ENCODE data around the gene SLC38A8.

Gene SLC38A8

GRCh38 chr16:83996481-83997252, 45.9 kb downstream of the SLC38A8 start:
- TF ChIP-seq EZH2phosphoT487 (IDR thresholded peaks at IDR 0.05; ENCODE audit: borderline replicate concordance), result no peak
- TF ChIP-seq CTCF (conservative IDR thresholded peaks at IDR 0.05; ENCODE audit: low read length), result peak; percentile 51

GRCh38 chr16:83995754-83996153, 46.8 kb downstream of the SLC38A8 start:
- Histone ChIP-seq H3K9me2 (replicated peaks; ENCODE audit: low read depth, low read length) (no peaks in the 10 kb centered on the region), H3K9me3 (ENCODE audit: insufficient read depth, low read depth, low read length) (0 out of 2 replicates have a peak, but pooled peaks cover 5% of the 10 kb centered on the region), H3K4me1 (ENCODE audit: insufficient read depth, low read length, poor library complexity, severe bottlenecking) (no peaks in the 10 kb centered on the region), H3K4me3 (ENCODE audit: low read length, poor library complexity, severe bottlenecking) (no peak overlapping the region), H3K36me3 (ENCODE audit: insufficient read depth, low read length) (no peaks in the 10 kb centered on the region), H3K27me3 (ENCODE audit: insufficient read depth, low read length, poor library complexity, severe bottlenecking) (no peaks in the 10 kb centered on the region), H3K9ac (ENCODE audit: low read depth, low read length, poor library complexity, severe bottlenecking) (no peak overlapping the region), H3F3A (ENCODE audit: low read depth) (no peaks in the 10 kb centered on the region), H3K4me2 (ENCODE audit: low read depth, low read length, poor library complexity, severe bottlenecking) (no peak overlapping the region), H2AFZ (ENCODE audit: low read length) (no peak overlapping the region), H3K79me2 (ENCODE audit: insufficient read depth, low read length) (no peaks in the 10 kb centered on the region), H4K20me1 (ENCODE audit: insufficient read depth, low read length, poor library complexity, severe bottlenecking) (no peaks in the 10 kb centered on the region)
- TF ChIP-seq EZH2phosphoT487 (IDR thresholded peaks at IDR 0.05; ENCODE audit: borderline replicate concordance) (no peak), CTCF (conservative IDR thresholded peaks at IDR 0.05; ENCODE audit: low read length) (no peak)

More at GRCh38 chr16:83996481-83997252, 45.9 kb downstream of the SLC38A8 start:
- Histone ChIP-seq H3K27me3 (ENCODE audit: insufficient read depth, low read length, poor library complexity, severe bottlenecking) (no peaks in the 10 kb centered on the region), H3K4me3 (ENCODE audit: low read length, poor library complexity, severe bottlenecking) (no peak overlapping the region), H3K36me3 (ENCODE audit: insufficient read depth, low read length) (no peaks in the 10 kb centered on the region), H3K79me2 (ENCODE audit: insufficient read depth, low read length) (no peaks in the 10 kb centered on the region), H3K9me2 (replicated peaks; ENCODE audit: low read depth, low read length) (no peaks in the 10 kb centered on the region), H3K9ac (ENCODE audit: low read depth, low read length, poor library complexity, severe bottlenecking) (no peak overlapping the region), H2AFZ (ENCODE audit: low read length) (no peak overlapping the region), H3K4me2 (ENCODE audit: low read depth, low read length, poor library complexity, severe bottlenecking) (no peak overlapping the region), H3K4me1 (ENCODE audit: insufficient read depth, low read length, poor library complexity, severe bottlenecking) (no peaks in the 10 kb centered on the region), H3K9me3 (ENCODE audit: insufficient read depth, low read depth, low read length) (0 out of 2 replicates have a peak, but pooled peaks cover 4% of the 10 kb centered on the region), H4K20me1 (ENCODE audit: insufficient read depth, low read length, poor library complexity, severe bottlenecking) (no peaks in the 10 kb centered on the region), H3F3A (ENCODE audit: low read depth) (no peaks in the 10 kb centered on the region)

- Histone ChIP-seq H3K79me2 (ENCODE audit: insufficient read depth, low read length) (no peaks in the 10 kb centered on the region), H3K36me3 (ENCODE audit: insufficient read depth, low read length) (no peaks in the 10 kb centered on the region), H3K9ac (ENCODE audit: low read depth, low read length, poor library complexity, severe bottlenecking) (no peak overlapping the region), H3K27me3 (ENCODE audit: insufficient read depth, low read length, poor library complexity, severe bottlenecking) (no peaks in the 10 kb centered on the region), H3K4me2 (ENCODE audit: low read depth, low read length, poor library complexity, severe bottlenecking) (no peak overlapping the region), H3F3A (ENCODE audit: low read depth) (no peaks in the 10 kb centered on the region), H4K20me1 (ENCODE audit: insufficient read depth, low read length, poor library complexity, severe bottlenecking) (no peaks in the 10 kb centered on the region), H2AFZ (ENCODE audit: low read length) (no peak overlapping the region), H3K9me3 (ENCODE audit: insufficient read depth, low read depth, low read length) (0 out of 2 replicates have a peak, but pooled peaks cover 5% of the 10 kb centered on the region), H3K9me2 (replicated peaks; ENCODE audit: low read depth, low read length) (no peaks in the 10 kb centered on the region), H3K4me3 (ENCODE audit: low read length, poor library complexity, severe bottlenecking) (no peak overlapping the region), H3K4me1 (ENCODE audit: insufficient read depth, low read length, poor library complexity, severe bottlenecking) (no peaks in the 10 kb centered on the region)
- no peak for TF ChIP-seq CTCF (conservative IDR thresholded peaks at IDR 0.05; ENCODE audit: low read length)
- TF ChIP-seq EZH2phosphoT487 (IDR thresholded peaks at IDR 0.05; ENCODE audit: borderline replicate concordance), result no peak
Observed at GRCh38 chr16:83994703-83995102, 47.9 kb downstream of the SLC38A8 start.
